ENCODE measurements around the gene ARHGAP45.

ARHGAP45 gene

GRCh38 chr19:1049106-1049505 lies 17.9 kb upstream of the ARHGAP45 start:
- Histone ChIP-seq H3K36me3 (no peaks in the 10 kb centered on the region), H3K9me3 (no peaks in the 10 kb centered on the region; the same call in 1 of the 2 replicates), H3K27me3 (no peaks in the 10 kb centered on the region), H3K4me3 (ENCODE audit: low read depth, low read length) (no peak overlapping the region), H3K4me1 (no peaks in the 10 kb centered on the region)
- no peak for DNase-seq
- TF ChIP-seq CTCF (IDR thresholded peaks at IDR 0.05; ENCODE audit: low read depth, low read length): no peak

DNA sequence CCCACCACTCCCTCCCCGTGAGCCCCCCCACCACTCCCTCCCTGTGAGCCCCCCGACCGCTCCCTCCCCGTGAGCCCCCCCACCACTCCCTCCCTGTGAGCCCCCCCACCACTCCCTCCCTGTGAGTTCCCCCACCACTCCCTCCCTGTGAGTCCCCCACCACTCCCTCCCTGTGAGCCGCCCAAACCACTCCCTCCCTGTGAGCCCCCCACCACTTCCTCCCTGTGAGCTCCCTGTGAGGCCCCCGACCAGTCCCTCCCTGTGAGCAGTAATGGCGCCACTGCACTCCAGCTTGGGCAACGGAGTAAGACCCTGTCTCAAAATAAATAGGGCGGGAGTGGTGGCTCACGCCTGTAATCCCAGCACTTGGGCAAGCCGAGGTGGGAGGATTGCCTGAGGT lies 17.2 kb upstream of the ARHGAP45 start:
- no peak for TF ChIP-seq CTCF (IDR thresholded peaks at IDR 0.05; ENCODE audit: low read depth, low read length)
- DNase-seq: no peak
- no peak overlapping the region for H3K4me3 ChIP-seq (ENCODE audit: low read depth, low read length)
- H3K4me1 ChIP-seq: no peaks in the 10 kb centered on the region
- no peaks in the 10 kb centered on the region for H3K27me3 ChIP-seq
- H3K36me3 ChIP-seq: no peaks in the 10 kb centered on the region
- no peaks in the 10 kb centered on the region; the same call in 1 of the 2 replicates for H3K9me3 ChIP-seq

- TF ChIP-seq CTCF (IDR thresholded peaks at IDR 0.05; ENCODE audit: low read depth, low read length): no peak
Observed at GRCh38 chr19:1050989-1051788, 15.8 kb upstream of the ARHGAP45 start.

GRCh38 chr19:1051791-1052190 lies 15.2 kb upstream of the ARHGAP45 start:
- TF ChIP-seq CTCF (IDR thresholded peaks at IDR 0.05; ENCODE audit: low read depth, low read length): no peak
- H3K4me3 ChIP-seq (ENCODE audit: low read depth, low read length): no peak overlapping the region
- no peaks in the 10 kb centered on the region for H3K36me3 ChIP-seq
- DNase-seq: peak; percentile 7
- H3K9me3 ChIP-seq: peaks cover 6% of the 10 kb centered on the region
- H3K4me1 ChIP-seq: no peaks in the 10 kb centered on the region
- H3K27me3 ChIP-seq: no peaks in the 10 kb centered on the region

More at GRCh38 chr19:1050989-1051788, 15.8 kb upstream of the ARHGAP45 start:
- H3K4me1 ChIP-seq: no peaks in the 10 kb centered on the region
- H3K4me3 ChIP-seq (ENCODE audit: low read depth, low read length): no peak overlapping the region
- H3K27me3 ChIP-seq: no peaks in the 10 kb centered on the region
- no peaks in the 10 kb centered on the region for H3K36me3 ChIP-seq
- DNase-seq: peak; percentile 14
- H3K9me3 ChIP-seq: peaks cover 2% of the 10 kb centered on the region; the same call in 1 of the 2 replicates

DNA sequence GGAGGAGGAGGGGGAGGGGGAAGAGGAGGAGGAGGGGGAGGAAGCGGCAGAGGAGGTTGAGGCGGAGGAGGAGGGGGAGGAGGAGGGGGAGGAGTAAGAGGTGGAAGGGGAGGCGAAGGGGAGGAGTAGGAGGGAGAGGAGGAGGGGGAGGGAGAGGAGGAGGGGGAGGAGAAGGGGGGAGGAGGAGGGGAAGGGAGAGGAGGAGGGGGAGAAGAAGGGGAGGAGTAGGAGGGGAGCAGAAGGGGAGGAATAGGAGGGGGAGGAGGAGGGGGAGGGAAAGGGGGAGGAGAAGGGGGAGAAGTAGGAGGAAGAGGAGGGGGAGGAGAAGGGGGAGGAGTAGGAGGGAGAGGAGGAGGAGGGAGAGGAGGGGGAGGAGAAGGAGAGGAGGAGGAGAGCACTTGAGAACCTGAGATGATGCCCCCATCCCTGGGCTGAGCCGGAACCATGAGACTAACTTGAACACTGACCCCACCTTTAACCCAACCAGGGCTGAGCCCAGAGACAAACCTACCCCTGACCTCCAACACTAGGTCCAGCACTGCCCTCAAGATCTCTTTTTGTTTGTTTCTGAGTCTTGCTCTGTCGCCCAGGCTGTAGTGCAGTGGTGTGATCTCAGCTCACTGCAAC lies 14.5 kb upstream of the ARHGAP45 start:
- H3K4me1 ChIP-seq: no peaks in the 10 kb centered on the region
- H3K9me3 ChIP-seq: peaks cover 13% of the 10 kb centered on the region
- no peak overlapping the region for H3K4me3 ChIP-seq (ENCODE audit: low read depth, low read length)
- DNase-seq: no peak
- H3K36me3 ChIP-seq: no peaks in the 10 kb centered on the region
- no peaks in the 10 kb centered on the region for H3K27me3 ChIP-seq
- TF ChIP-seq CTCF (IDR thresholded peaks at IDR 0.05; ENCODE audit: low read depth, low read length): no peak

All from BE2C (cell line).